HG02571 (cell line): ENCODE measurements around the gene THEMIS.
"Not testable (repeated sequence)": the region's sequence is repeated elsewhere in the genome, so short reads cannot be mapped to it uniquely, and the experiment has no call there.

Experiments
- ATAC-seq: cut with Tn5 transposase; IDR thresholded peaks from one replicate; pipeline ENCODE4 v1.9.1; 2021; ENCODE audit warnings: mild to moderate bottlenecking, moderate library complexity; ENCODE audit not compliant: unreplicated experiment

THEMIS gene

GRCh38 chr6:127737009-127737486, 163.8 kb downstream of the THEMIS start:
- ATAC-seq = peak; percentile 93

GRCh38 chr6:127732927-127733326, 167.9 kb downstream of the THEMIS start:
- no peak for ATAC-seq

DNA sequence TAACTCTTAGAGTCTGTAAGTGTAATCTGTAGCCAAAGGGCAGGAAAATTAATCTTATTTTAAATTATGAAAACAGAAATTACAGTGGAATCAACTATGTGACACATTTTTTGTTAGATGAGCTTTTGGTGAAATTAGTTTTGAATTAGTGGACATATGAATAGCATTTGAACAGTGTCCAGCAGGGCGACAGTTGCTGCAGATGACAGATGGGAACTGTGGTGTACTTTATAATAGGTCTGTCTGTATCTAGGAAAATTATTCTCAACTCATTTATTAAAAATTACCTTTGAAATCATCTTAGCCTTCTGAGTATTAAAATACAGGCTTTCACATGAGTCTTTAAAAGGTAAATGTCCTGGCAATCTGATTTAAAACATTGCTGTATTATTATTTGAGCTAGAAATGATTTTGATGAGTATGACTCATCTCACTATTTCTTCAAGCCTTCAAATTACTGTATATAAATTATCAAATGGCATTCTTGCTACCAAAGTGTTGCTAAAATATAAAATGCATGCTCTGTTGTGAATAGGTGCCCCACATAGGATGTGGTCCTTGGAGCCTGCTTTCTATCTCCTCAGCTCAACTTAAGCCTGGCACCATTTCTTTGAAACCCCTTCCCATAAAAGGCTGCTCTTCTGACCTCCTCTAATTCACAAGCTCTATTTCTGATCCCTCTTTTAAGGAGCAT, 173.5 kb downstream of the THEMIS start:
- ATAC-seq = no peak

DNA sequence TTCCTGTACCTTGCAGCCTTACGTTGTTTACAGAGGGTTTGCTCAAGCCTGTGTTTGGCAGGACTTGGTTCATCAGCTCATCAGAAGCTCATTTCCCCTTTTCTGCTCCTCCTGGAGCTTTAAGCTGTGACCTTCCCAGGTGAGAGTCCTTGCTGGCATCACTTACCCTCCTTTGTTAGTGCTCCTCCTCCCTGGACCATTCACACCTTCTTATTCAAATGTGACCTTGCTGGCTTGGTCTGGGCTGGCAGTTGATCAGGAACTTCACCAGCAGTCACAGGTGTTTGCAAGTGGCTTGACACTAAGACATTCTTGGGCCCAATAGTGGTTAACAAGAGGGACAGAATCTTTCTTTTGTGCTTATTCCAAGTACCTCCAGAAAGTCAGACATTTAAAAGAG, 175.0 kb downstream of the THEMIS start:
- no peak for ATAC-seq

GRCh38 chr6:127718694-127719093, 182.2 kb downstream of the THEMIS start:
- ATAC-seq = no peak

GRCh38 chr6:127717384-127717783, 183.5 kb downstream of the THEMIS start:
- no peak for ATAC-seq

GRCh38 chr6:127716465-127716864, 184.4 kb downstream of the THEMIS start:
- no peak for ATAC-seq

DNA sequence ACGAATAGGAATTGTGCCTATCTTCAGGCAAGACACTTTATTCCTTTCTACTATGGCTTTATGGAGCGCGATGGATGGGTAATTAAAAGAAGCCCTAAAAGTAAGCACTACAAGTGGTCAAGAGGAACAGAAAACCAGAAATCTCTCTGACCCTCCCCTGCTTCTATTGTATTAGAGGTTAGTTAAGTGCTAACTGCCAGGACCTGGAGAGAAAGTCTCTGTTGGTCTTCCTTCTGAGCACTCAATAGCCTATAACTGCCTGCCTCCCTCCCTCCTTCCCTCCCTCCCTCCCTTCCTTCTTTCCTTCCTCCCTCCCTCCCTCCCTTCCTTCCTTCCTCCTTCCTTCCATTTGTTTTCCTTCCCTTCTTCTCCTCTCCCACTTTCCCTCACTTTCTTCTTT, 190.2 kb downstream of the THEMIS start:
- no peak for ATAC-seq

DNA sequence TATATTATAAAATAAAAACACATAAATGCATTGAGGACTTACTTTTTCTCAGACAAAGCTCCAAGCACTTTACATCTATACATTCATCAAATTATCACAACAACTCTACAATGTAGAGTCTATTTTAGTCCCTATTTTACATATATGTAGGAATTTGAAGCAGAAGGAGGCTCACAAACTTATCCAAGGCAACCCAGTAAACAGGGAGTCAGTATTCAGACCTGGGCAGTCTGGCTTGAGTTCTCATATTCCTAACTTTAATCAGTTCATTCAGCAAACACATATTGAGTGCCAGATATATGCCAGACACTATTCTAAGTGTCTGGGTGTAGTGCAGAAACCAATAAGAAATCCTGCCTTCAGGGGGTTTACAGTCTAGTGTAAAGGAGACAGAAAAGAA, 194.6 kb downstream of the THEMIS start:
- no peak for ATAC-seq

DNA sequence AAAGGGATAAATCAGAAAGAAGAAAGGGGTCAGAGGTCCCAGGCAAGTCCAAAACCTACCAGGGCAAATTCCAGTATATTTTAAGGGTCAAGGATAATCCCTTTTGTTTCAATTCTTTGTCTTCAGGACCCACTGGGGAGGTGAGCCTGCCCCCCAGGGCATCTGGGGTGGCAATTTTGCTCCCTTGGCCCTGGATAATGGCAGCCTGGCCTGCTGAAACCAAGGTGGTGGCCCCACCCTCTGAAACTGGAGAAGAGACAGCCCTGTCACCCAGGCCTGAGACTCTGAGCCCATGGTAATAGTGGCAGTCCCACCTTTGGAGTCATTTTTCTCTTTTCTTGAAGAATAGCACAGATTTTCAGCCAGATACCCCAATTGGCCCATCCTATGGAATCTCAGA, 205.8 kb downstream of the THEMIS start:
- no peak for ATAC-seq

DNA sequence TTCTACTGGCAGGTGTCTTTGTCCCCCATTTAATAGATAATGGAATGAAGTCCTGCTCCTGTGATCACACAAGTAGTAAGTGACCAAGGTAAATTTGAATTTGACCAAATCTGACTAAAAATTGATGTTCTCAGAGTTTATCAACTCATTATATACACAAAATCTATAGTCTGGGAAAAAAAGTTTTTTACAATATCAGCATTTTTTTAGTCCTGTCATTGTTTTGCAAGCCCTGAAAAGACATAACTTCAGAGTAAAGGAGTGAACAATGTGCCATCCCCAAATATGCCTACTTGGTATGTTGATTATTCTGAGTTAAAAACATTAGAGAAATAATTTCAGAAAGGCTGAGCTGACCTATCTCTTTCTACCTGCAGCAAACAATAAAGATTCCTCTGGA, 209.7 kb downstream of the THEMIS start:
- no peak for ATAC-seq

DNA sequence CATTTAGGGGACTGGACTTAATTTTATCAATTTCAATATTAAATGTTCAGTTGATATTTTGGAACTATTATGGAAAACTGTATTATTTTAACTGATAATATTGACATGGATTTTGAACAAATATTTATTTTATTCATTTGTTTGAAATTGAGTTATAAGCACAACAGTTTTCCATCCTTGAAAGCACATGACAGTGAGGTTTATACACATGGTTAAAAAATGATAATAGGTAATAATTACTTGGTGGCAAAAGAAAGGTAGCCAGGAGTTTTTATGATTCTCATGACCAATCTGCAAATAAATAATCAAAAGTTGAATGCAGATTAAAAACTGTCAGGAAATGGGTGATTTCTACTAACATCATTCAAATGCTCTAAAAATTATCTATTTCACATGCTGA, 210.3 kb downstream of the THEMIS start:
- ATAC-seq = no peak

DNA sequence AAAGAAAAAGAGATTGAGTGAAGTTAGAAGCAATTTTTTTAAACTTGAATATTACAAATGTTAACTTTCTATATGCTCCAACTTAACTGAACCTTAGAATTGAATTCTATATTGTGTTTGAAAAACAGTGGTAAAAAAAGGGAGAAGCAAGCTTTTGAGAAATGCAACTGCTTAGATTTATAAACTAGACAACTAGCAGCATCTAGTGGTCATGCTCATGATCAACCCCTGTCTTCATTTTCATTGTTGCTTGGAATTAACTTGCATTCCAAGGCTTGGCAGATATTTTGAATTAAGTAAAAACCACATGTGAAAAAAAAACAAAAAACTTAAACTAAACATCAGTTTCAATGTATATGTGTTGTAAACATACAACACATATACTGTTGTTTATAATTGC, 210.8 kb downstream of the THEMIS start:
- no peak for ATAC-seq

DNA sequence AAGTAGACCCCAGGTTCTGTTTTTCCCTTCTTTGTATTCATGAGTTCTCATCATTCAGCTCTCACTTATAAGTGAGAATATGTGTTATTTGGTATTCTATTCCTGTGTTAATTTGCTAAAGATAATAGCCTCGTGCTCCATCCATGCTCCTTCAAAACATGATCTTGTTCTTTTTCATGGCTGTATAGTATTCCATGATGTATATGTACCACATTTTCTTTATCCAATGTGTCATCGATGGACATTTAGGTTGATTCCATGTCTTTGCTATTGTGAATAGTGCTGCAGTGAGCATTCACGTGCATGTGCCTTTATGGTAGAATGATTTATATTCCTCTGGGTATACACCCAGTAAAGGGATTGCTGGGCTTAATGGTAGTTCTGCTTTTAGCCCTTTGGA, 213.4 kb downstream of the THEMIS start:
- ATAC-seq = not testable (repeated sequence)

DNA sequence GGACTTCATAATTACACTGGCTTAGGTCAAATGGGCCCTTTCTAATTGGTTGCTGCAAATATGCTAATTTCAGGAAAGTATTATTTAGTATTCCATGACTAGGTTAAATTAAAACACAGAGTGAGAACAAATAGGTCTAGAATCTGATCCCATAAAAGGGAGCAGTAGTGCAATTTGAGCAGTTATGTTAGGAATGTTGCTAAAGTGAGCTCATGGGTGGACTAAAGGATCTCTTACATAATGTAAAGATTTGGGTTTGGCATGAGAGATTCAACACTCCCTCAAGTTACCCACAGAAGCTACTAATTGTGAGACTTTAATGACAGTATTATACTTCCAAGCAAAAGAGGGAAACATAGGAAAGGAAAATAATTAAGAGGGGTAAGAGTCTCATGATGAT, 214.8 kb downstream of the THEMIS start:
- no peak for ATAC-seq

GRCh38 chr6:127684501-127684900, 216.4 kb downstream of the THEMIS start:
- no peak for ATAC-seq
